SK-N-SH (cell line): ENCODE measurements around the gene PAM. TPM values are rescaled to one million over a fixed set of nuclear protein-coding genes. Genes with fewer than 3 reads are reported as not detected.
A peak's percentile ranks its signal among the peaks of the same experiment; 100 is the strongest.

ENCODE experiments used
- CTCF ChIA-PET: fragments of 300-600, 350-600 bp; formaldehyde crosslinking; extraction: SDS; loops from one replicate; lab custom pipeline; 2021; lab: Yijun Ruan, JAX
- POLR2A ChIA-PET: fragments of 350-600 bp; sonication (Branson Sonifier 250); formaldehyde crosslinking; extraction: SDS; loops from one replicate; lab custom pipeline; 2020; ENCODE audit warnings: antibody characterized with exemption, inconsistent platforms; lab: Yijun Ruan, JAX
- DNase-seq: peaks from one replicate; pipeline ENCODE4 v3.0.0; 2012
- H2AFZ ChIP-seq: fragments of 200-600 bp; sonication (generic); 2 replicates; pipeline ENCODE4 v1.8.1; 2016; ENCODE audit warnings: antibody characterized with exemption, mild to moderate bottlenecking, low read depth
- H3F3A ChIP-seq: fragments of 200-600 bp; sonication (generic); replicated peaks from 2 replicates; pipeline ENCODE3; 2016; ENCODE audit warnings: antibody characterized with exemption, mild to moderate bottlenecking; ENCODE audit not compliant: insufficient read depth
- H3K27ac ChIP-seq, 2 experiments: fragments of 200-500 bp in 1 of 2; fragments of 200-600 bp in 1 of 2; sonication (Bioruptor generic) in 1 of 2; sonication (generic), shearing (Covaris generic) in 1 of 2; 2 replicates each; pipeline versions ENCODE4 v1.5.1 to v1.6.1; 2014 to 2016; ENCODE audit warnings: low read depth in 2 of 2, inconsistent platforms in 1 of 2, low read length in 1 of 2, mild to moderate bottlenecking in 1 of 2, mixed read lengths in 1 of 2
- H3K27me3 ChIP-seq: fragments of 200-600 bp; sonication (generic), shearing (Covaris generic); 2 replicates; pipeline ENCODE4 v1.6.1; 2016; ENCODE audit warnings: mixed run types; ENCODE audit not compliant: insufficient read depth
- H3K36me3 ChIP-seq, 2 experiments: fragments of 200-500 bp in 1 of 2; fragments of 200-600 bp in 1 of 2; sonication (Bioruptor generic) in 1 of 2; sonication (generic) in 1 of 2; replicated peaks in 1 of 2; 2 replicates each; pipeline versions ENCODE3 to v1.5.1; 2014 to 2016; ENCODE audit warnings: low read length in 1 of 2, mild to moderate bottlenecking in 1 of 2; ENCODE audit not compliant: insufficient read depth in 2 of 2, control insufficient read depth in 1 of 2
- H3K4me1 ChIP-seq, 2 experiments: fragments of 200-500 bp in 1 of 2; fragments of 200-600 bp in 1 of 2; sonication (Bioruptor generic) in 1 of 2; sonication (generic), shearing (Covaris generic) in 1 of 2; 2 replicates each; pipeline versions ENCODE4 v1.5.1 to v1.6.1; 2014 to 2016; ENCODE audit warnings: low read depth in 1 of 2, low read length in 1 of 2, mixed run types in 1 of 2; ENCODE audit not compliant: insufficient read depth in 2 of 2, control insufficient read depth in 1 of 2
- H3K4me2 ChIP-seq: fragments of 200-600 bp; sonication (generic), shearing (Covaris generic); 2 replicates; pipeline ENCODE4 v1.6.1; 2017; ENCODE audit warnings: mixed run types
- H3K4me3 ChIP-seq, 2 experiments: fragments of 200-500 bp in 1 of 2; fragments of 200-600 bp in 1 of 2; sonication (Bioruptor generic) in 1 of 2; sonication (generic), shearing (Covaris generic) in 1 of 2; 2 replicates each; pipeline versions ENCODE4 v1.5.1 to v1.8.1; 2014 to 2016; ENCODE audit warnings: low read depth in 2 of 2, inconsistent platforms in 1 of 2, low read length in 1 of 2, mild to moderate bottlenecking in 1 of 2, mixed read lengths in 1 of 2, moderate library complexity in 1 of 2
- H3K79me2 ChIP-seq: fragments of 200-600 bp; sonication (generic); 2 replicates; pipeline ENCODE4 v1.8.1; 2017; ENCODE audit warnings: mild to moderate bottlenecking; ENCODE audit not compliant: insufficient read depth
- H3K9ac ChIP-seq: fragments of 200-600 bp; sonication (generic); 2 replicates; pipeline ENCODE4 v1.6.1; 2017; ENCODE audit warnings: mixed run types
- H3K9me2 ChIP-seq: fragments of 200-600 bp; sonication (generic); 2 replicates; pipeline ENCODE4 v1.6.1; 2017; ENCODE audit warnings: mixed run types
- H3K9me3 ChIP-seq: fragments of 200-600 bp; sonication (generic); 2 replicates; pipeline ENCODE4 v1.6.1; 2017; ENCODE audit warnings: mixed run types, mild to moderate bottlenecking, moderate library complexity
- H4K20me1 ChIP-seq: fragments of 200-600 bp; sonication (generic); 2 replicates; pipeline ENCODE4 v1.6.1; 2017; ENCODE audit warnings: mild to moderate bottlenecking, mixed run types; ENCODE audit not compliant: insufficient read depth
- CHD2 ChIP-seq: fragments of 150-350 bp; IDR thresholded peaks from 2 replicates; pipeline ENCODE4 v1.6.1; 2018; ENCODE audit warnings: low read length; ENCODE audit not compliant: partially characterized antibody
- CTCF ChIP-seq: fragments of 200-600 bp; sonication (generic); IDR thresholded peaks from 2 replicates; pipeline ENCODE4 v1.6.1; 2017; ENCODE audit warnings: antibody characterized with exemption, mild to moderate bottlenecking, moderate library complexity
- FOXM1 ChIP-seq: IDR thresholded peaks from 2 replicates; pipeline ENCODE4 v1.4.0; 2012; ENCODE audit warnings: low read depth, mild to moderate bottlenecking
- GABPA ChIP-seq: IDR thresholded peaks from 2 replicates; pipeline ENCODE4 v1.4.0; 2012; ENCODE audit warnings: low read depth, mild to moderate bottlenecking
- IRF3 ChIP-seq: fragments of 150-350 bp; IDR thresholded peaks from 2 replicates; pipeline ENCODE4 v1.6.1; 2016; ENCODE audit warnings: mild to moderate bottlenecking, low read depth, low read length
- JUND ChIP-seq: IDR thresholded peaks from 2 replicates; pipeline ENCODE4 v1.4.0; 2012
- REST ChIP-seq: IDR thresholded peaks from 2 replicates; pipeline ENCODE4 v1.6.1; 2012; ENCODE audit warnings: mild to moderate bottlenecking, low read depth, low read length, moderate library complexity
- RXRA ChIP-seq: IDR thresholded peaks from 2 replicates; pipeline ENCODE4 v1.4.0; 2012; ENCODE audit warnings: low read depth, mild to moderate bottlenecking, borderline replicate concordance
- USF1 ChIP-seq: IDR thresholded peaks from 2 replicates; pipeline ENCODE4 v1.4.0; 2012; ENCODE audit warnings: low read depth, borderline replicate concordance
- USF2 ChIP-seq: fragments of 150-350 bp; IDR thresholded peaks from 2 replicates; pipeline ENCODE4 v1.6.1; 2017; ENCODE audit warnings: antibody characterized with exemption, low read length, low read depth, borderline replicate concordance
- WGBS: methylation state at CpG from one replicate; pipeline ENCODE4 v1.1.6; 2017; ENCODE audit warnings: low lambda C conversion rate; 5-methylcytosine and 5-hydroxymethylcytosine counted together
- polyA plus RNA-seq, 3 experiments: library from polyadenylated mRNA; depleted of rRNA; stranded (reverse); fragments of >200 nt; gene quantifications; 2 replicates each; pipeline ENCODE4 v1.2.3, GENCODE V29; 2012

The PAM gene
- polyA plus RNA-seq, 1 of the 3 experiments (the other 2 are of a cell fraction) = 507 TPM

GRCh38 chr5:102845041-102845440 is 89.9 kb downstream of the PAM start:
- Histone ChIP-seq H3K27me3 (no peaks in the 10 kb centered on the region), H4K20me1 (no peaks in the 10 kb centered on the region), H3K79me2 (no peaks in the 10 kb centered on the region), H3K27ac (no peak overlapping the region; a peak in 1 of 4 replicates), H3K36me3 (peaks cover 3 to 24% of the 10 kb centered on the region in 2 experiments), H3K4me1 (no peaks in the 10 kb centered on the region), H2AFZ (no peak overlapping the region), H3K9me2 (no peaks in the 10 kb centered on the region), H3K9ac (no peak overlapping the region), H3K4me3 (no peak overlapping the region), H3K9me3 (no peaks in the 10 kb centered on the region), H3F3A (peaks cover under 1% of the 10 kb centered on the region), H3K4me2 (no peak overlapping the region)
- POLR2A ChIA-PET = no interaction called here
- WGBS = 81% methylated on average over 5 of the region's 5 CpGs
- DNase-seq = no peak
- CTCF ChIA-PET = interaction anchor here (0.9 to 1.5 kb wide), 3 partner anchors 15 to 89 kb away, joined by 3 to 4 read pairs (median 4); no protein-coding TSS in a partner anchor
- TF ChIP-seq RXRA (no peak), JUND (no peak), USF2 (no peak)

GRCh38 chr5:102850503-102850902 is 95.4 kb downstream of the PAM start:
- H4K20me1 ChIP-seq = no peaks in the 10 kb centered on the region
- H3K27me3 ChIP-seq = no peaks in the 10 kb centered on the region
- H2AFZ ChIP-seq = no peak overlapping the region
- H3F3A ChIP-seq = peaks cover 33% of the 10 kb centered on the region
- no peak overlapping the region for H3K4me2 ChIP-seq
- H3K4me1 ChIP-seq = peaks cover 2 to 16% of the 10 kb centered on the region in 2 experiments; a peak in 3 of 4 replicates
- no peaks in the 10 kb centered on the region for H3K9me2 ChIP-seq
- 88% methylated on average over 7 of the region's 7 CpGs for WGBS
- POLR2A ChIA-PET = no interaction called here
- CTCF ChIA-PET = no interaction called here
- no peaks in the 10 kb centered on the region for H3K9me3 ChIP-seq
- H3K9ac ChIP-seq = no peak overlapping the region
- peak; percentile 65; the same call in 1 of the 2 replicates for TF ChIP-seq USF1
- no peak for TF ChIP-seq CHD2
- TF ChIP-seq IRF3 = no peak
- no peak for TF ChIP-seq GABPA
- TF ChIP-seq, all 33 proteins: peak for 1
- no peak overlapping the region for H3K4me3 ChIP-seq
- peaks cover 3 to 12% of the 10 kb centered on the region in 2 experiments for H3K36me3 ChIP-seq
- peaks cover 15% of the 10 kb centered on the region for H3K79me2 ChIP-seq
- peak overlapping the region in 1 of 2 experiments; percentile 12; a peak in 1 of 4 replicates for H3K27ac ChIP-seq
- DNase-seq = no peak

GRCh38 chr5:102853680-102854079 is 98.6 kb downstream of the PAM start:
- H3K4me2 ChIP-seq = peak overlapping the region; percentile 37; the same call in 1 of the 2 replicates
- H2AFZ ChIP-seq = peak overlapping the region; percentile 57
- no peak overlapping the region for H3K4me3 ChIP-seq
- H3K36me3 ChIP-seq = peaks cover 0 to 2% of the 10 kb centered on the region in 2 experiments
- H3K9me3 ChIP-seq = no peaks in the 10 kb centered on the region
- no peaks in the 10 kb centered on the region for H3K9me2 ChIP-seq
- peaks cover 15% of the 10 kb centered on the region for H3K79me2 ChIP-seq
- no peaks in the 10 kb centered on the region for H3K27me3 ChIP-seq
- peaks cover 4 to 34% of the 10 kb centered on the region in 2 experiments; a peak in 3 of 4 replicates for H3K4me1 ChIP-seq
- H3K27ac ChIP-seq = peak overlapping the region; percentile 93 to 94; a peak in 3 of 4 replicates
- CTCF ChIA-PET = interaction anchor here (0.8 to 2.1 kb wide), 2 partner anchors 10 to 23 kb away, joined by 3 to 8 read pairs; no protein-coding TSS in a partner anchor
- 43% methylated on average over 4 of the region's 4 CpGs for WGBS
- DNase-seq = no peak
- peak overlapping the region; percentile 32; the same call in 1 of the 2 replicates for H3K9ac ChIP-seq
- H3F3A ChIP-seq = peaks cover 61% of the 10 kb centered on the region
- POLR2A ChIA-PET = no interaction called here
- H4K20me1 ChIP-seq = no peaks in the 10 kb centered on the region
- TF ChIP-seq FOXM1 (0 out of 2 replicates have a peak, but pooled peaks have one; percentile 44), REST (no peak), IRF3 (no peak), CTCF (no peak)
